ENCODE data around the gene EFCAB11. TPM values are rescaled to one million over a fixed set of nuclear protein-coding genes. Genes with fewer than 3 reads are reported as not detected.

Gene EFCAB11
- total RNA-seq, 3 donors from 2014 or later = 6.0 to 10.2 (median 6.3) TPM

DNA sequence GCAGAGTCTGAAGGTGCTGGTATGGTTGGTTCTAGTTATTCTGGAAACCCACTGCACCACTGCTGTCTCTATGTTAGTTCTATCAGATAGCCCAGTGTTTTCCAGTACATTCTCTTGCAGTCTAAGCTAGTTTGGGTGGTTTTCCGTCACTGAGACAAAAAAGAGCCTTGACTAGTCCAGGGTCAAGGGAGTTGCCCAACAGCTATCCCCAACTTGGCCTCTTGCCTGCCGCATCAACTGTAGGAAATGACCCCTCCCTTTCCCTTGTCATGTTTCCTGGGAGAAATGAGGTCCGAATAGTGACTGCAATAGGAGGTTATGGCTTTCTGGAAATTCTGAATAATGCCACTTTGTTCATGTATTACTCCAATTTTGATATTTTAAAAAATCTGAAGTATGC lies 160.4 kb downstream of the EFCAB11 start:
- Histone ChIP-seq H3K4me3 (no peak overlapping the region), H3K9me3 (no peaks in the 10 kb centered on the region), H3K4me1 (ENCODE audit: low read depth) (no peaks in the 10 kb centered on the region), H3K36me3 (ENCODE audit: low read depth) (no peaks in the 10 kb centered on the region)
- DNase-seq (peak in 1 of 3 donors; percentile 31), ATAC-seq (no peak)
- TF ChIP-seq, protein P1, sequence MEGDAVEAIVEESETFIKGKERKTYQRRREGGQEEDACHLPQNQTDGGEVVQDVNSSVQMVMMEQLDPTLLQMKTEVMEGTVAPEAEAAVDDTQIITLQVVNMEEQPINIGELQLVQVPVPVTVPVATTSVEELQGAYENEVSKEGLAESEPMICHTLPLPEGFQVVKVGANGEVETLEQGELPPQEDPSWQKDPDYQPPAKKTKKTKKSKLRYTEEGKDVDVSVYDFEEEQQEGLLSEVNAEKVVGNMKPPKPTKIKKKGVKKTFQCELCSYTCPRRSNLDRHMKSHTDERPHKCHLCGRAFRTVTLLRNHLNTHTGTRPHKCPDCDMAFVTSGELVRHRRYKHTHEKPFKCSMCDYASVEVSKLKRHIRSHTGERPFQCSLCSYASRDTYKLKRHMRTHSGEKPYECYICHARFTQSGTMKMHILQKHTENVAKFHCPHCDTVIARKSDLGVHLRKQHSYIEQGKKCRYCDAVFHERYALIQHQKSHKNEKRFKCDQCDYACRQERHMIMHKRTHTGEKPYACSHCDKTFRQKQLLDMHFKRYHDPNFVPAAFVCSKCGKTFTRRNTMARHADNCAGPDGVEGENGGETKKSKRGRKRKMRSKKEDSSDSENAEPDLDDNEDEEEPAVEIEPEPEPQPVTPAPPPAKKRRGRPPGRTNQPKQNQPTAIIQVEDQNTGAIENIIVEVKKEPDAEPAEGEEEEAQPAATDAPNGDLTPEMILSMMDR (IDR thresholded peaks at IDR 0.05) = no peak
- intact Hi-C loops (cut with DNase I, micrococcal nuclease) = no loop called here

DNA sequence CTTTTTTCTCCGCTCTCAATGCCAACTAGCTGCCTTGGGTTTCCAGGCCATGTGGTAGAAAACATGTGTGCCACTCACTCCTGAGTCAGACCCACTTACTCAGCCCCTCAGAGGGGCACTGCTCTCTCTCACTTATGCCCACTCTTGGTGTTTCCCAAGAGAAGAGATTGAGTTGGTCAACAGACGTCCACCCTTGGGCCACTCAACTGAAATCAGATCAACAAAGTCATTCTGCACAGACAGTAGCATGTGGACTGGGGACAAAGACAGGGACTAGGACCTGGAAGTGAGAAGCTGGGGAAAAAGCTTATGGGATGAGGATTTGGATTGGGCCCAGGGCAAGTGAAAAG lies 161.2 kb downstream of the EFCAB11 start:
- ATAC-seq = no peak
- intact Hi-C loops (cut with DNase I, micrococcal nuclease) = no loop called here
- TF ChIP-seq, protein P1 (IDR thresholded peaks at IDR 0.05) = no peak

DNA sequence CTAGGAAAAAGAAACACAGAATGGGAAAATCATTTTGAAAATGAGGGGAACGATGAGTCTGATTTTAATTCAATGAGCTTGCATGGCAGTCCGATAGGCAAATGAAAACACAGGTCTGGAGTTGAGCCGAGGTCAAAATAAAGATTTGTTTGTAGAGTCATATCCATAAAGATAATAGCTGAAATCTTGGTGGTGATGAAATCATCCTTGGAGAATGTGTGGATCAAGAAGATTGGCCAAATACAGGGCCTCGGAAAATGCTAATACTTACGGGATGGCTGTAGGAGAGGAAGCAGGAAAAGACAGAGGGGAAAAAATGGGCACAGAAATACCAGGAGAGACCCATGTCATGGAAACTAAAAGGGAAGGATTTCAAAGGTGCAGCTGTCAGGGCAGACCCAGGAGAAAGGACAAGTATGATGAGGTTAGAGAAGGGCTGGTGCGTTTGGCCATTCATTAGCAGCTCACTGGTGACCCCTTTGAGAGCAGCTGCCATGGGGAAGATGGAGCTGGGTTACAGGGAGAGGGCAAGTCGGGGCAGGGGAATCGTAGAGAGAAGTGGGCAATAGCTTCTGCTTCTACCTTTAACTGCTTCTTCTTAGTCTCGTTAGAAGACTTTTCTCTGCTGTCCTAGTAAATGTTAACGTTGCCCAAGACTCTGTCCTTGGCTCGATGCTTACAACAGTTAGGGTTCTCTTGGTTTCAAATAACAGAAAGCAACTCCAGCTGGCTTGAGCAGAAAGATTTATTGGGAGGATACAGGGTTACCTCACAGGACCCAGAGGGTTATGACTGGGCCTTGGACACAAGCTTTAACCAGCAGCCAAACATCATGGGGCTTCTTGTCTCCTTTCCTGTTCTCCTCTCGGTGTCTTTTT lies 161.8 kb downstream of the EFCAB11 start:
- ATAC-seq (peak; percentile 50), DNase-seq (peak in 1 of 3 donors; percentile 24)
- H3K4me1 ChIP-seq (ENCODE audit: low read depth) = no peaks in the 10 kb centered on the region
- intact Hi-C loops (cut with DNase I, micrococcal nuclease) = no loop called here
- H3K9me3 ChIP-seq = no peaks in the 10 kb centered on the region
- no peak overlapping the region for H3K4me3 ChIP-seq
- TF ChIP-seq, protein P1 (IDR thresholded peaks at IDR 0.05) = no peak
- H3K36me3 ChIP-seq (ENCODE audit: low read depth) = no peaks in the 10 kb centered on the region

More for the DNA sequence above, 161.2 kb downstream of the EFCAB11 start:
- no peaks in the 10 kb centered on the region for H3K9me3 ChIP-seq
- H3K36me3 ChIP-seq (ENCODE audit: low read depth) = no peaks in the 10 kb centered on the region
- H3K4me3 ChIP-seq = no peak overlapping the region
- DNase-seq = no peak
- H3K4me1 ChIP-seq (ENCODE audit: low read depth) = no peaks in the 10 kb centered on the region

DNA sequence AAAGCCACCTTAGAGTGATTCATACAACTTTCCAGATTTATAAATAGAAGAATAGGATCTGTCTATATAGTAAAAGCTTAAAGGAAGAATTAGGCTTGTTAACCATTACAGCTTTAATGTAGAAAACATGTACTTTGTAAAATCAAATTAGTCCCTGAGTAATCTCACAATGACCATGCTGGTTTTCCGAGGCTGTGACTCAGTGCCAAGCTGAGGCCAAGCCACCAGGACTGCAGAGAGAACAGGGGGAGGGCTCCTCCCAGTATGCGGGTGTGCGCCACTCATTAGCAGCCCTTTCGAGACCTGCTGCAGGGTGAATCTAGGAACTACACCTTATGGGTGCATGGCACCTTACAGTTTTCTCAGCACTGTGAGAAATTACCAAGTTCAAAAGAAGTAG lies 167.0 kb downstream of the EFCAB11 start:
- TF ChIP-seq, protein P1 (IDR thresholded peaks at IDR 0.05) = no peak

DNA sequence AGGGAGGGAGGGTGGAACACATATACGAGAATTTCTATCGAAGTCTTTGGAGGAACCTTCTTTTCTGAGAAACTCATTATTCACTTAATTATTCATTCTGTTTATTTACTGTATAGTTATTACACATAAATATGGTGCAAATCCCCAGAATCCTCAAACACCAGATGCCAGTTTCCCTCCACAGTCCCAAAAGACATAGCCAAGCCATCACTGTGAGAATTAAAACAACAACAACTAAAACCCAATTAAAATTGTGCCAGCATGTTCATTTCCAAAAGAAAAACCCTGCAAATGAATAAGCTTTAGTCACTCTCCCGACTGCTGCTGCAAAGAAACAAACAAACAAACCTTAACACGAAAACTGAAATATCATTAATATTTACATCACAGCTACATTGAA lies 173.5 kb downstream of the EFCAB11 start:
- no peak for DNase-seq
- Histone ChIP-seq H3K4me1 (ENCODE audit: low read depth) (no peaks in the 10 kb centered on the region), H3K4me3 (no peak overlapping the region), H3K36me3 (ENCODE audit: low read depth) (no peaks in the 10 kb centered on the region), H3K9me3 (no peaks in the 10 kb centered on the region)
- ATAC-seq = no peak
- TF ChIP-seq, protein P1 (IDR thresholded peaks at IDR 0.05) = no peak
- intact Hi-C loops (cut with DNase I, micrococcal nuclease) = no loop called here

More for the DNA sequence above, 167.0 kb downstream of the EFCAB11 start:
- Histone ChIP-seq H3K36me3 (ENCODE audit: low read depth) (no peaks in the 10 kb centered on the region), H3K9me3 (no peaks in the 10 kb centered on the region), H3K4me1 (ENCODE audit: low read depth) (no peaks in the 10 kb centered on the region), H3K4me3 (no peak overlapping the region)
- DNase-seq (no peak), ATAC-seq (no peak)
- intact Hi-C loops (cut with DNase I, micrococcal nuclease) = no loop called here
